ENCODE measurements around the gene PSORS1C2.
A peak's percentile ranks its signal among the peaks of the same experiment; 100 is the strongest.
"Not testable (repeated sequence)": the region's sequence is repeated elsewhere in the genome, so short reads cannot be mapped to it uniquely, and the experiment has no call there.

PSORS1C2 gene

GRCh38 chr6:31165064-31165832 lies 26.4 kb upstream of the PSORS1C2 start:
- DNase-seq = not testable (repeated sequence)

- not testable (repeated sequence) for DNase-seq
Measured at GRCh38 chr6:31164475-31165063, 25.7 kb upstream of the PSORS1C2 start.

GRCh38 chr6:31163922-31164321 lies 25.1 kb upstream of the PSORS1C2 start:
- no peak for DNase-seq

GRCh38 chr6:31162463-31163165 lies 23.7 kb upstream of the PSORS1C2 start:
- DNase-seq = no peak

GRCh38 chr6:31161216-31162126 lies 22.6 kb upstream of the PSORS1C2 start:
- DNase-seq = no peak

- no peak for DNase-seq
Measured at GRCh38 chr6:31158863-31159855, 20.3 kb upstream of the PSORS1C2 start.

- DNase-seq = peak; percentile 100
Measured at GRCh38 chr6:31158140-31158862, 19.4 kb upstream of the PSORS1C2 start, which contains the start of gene TCF19. TSS of gene TCF19 (plus strand) at chr6:31158589. CDS start at chr6:31159470, 881 bp downstream.

GRCh38 chr6:31157513-31158139 lies 18.8 kb upstream of the PSORS1C2 start, which contains the start of gene CCHCR1:
TSS of gene CCHCR1 (minus strand) at chr6:31157802. CDS start at chr6:31157600, 202 bp downstream.
- no peak for DNase-seq

GRCh38 chr6:31156641-31157040 lies 17.8 kb upstream of the PSORS1C2 start:
- DNase-seq = peak; percentile 32

GRCh38 chr6:31154436-31154835 lies 15.6 kb upstream of the PSORS1C2 start:
- DNase-seq = no peak

GRCh38 chr6:31152781-31153180 lies 13.9 kb upstream of the PSORS1C2 start:
- peak; percentile 82 for DNase-seq

GRCh38 chr6:31149827-31150447 lies 11.1 kb upstream of the PSORS1C2 start:
- no peak for DNase-seq

GRCh38 chr6:31145386-31145785 lies 6.5 kb upstream of the PSORS1C2 start:
- DNase-seq = no peak

GRCh38 chr6:31144970-31145340 lies 6.1 kb upstream of the PSORS1C2 start:
- DNase-seq = no peak

GRCh38 chr6:31144296-31144969 lies 5.6 kb upstream of the PSORS1C2 start:
- DNase-seq = no peak

- DNase-seq = peak; percentile 64
Measured at GRCh38 chr6:31143148-31143547, 4.3 kb upstream of the PSORS1C2 start.

- DNase-seq = no peak
Measured at GRCh38 chr6:31142361-31142761, 3.5 kb upstream of the PSORS1C2 start.

GRCh38 chr6:31140643-31141042 lies 1.8 kb upstream of the PSORS1C2 start:
- no peak for DNase-seq

GRCh38 chr6:31139599-31139998 lies 733 bp upstream of the PSORS1C2 start:
- peak; percentile 64 for DNase-seq

All from kidney glomerular epithelial cell (primary cell).